Breast epithelium (tissue), 4 donors: Measurements from ENCODE around the gene KLK10. TPM values are rescaled to one million over a fixed set of nuclear protein-coding genes. Genes with fewer than 3 reads are reported as not detected.
"Not testable (repeated sequence)": the region's sequence is repeated elsewhere in the genome, so short reads cannot be mapped to it uniquely, and the experiment has no call there.

ENCODE experiments used
- DNase-seq, 2 donors: peaks; one replicate each; pipeline ENCODE4 v3.0.0-alpha.2; 2019; ENCODE audit warnings: low spot score in 2 of 2
- H3K27ac ChIP-seq, 2 donors: fragments of 200-600 bp; sonication (generic) in 1 of 2; one replicate each; pipeline ENCODE4 v1.5.1; 2016 to 2019; ENCODE audit warnings: mild to moderate bottlenecking in 1 of 2
- H3K27me3 ChIP-seq, 2 donors: fragments of 200-600 bp; sonication (generic) in 1 of 2; one replicate each; pipeline versions ENCODE4 v1.5.1 to v1.6.0; 2017 to 2019; ENCODE audit warnings: control low read depth in 1 of 2, mild to moderate bottlenecking in 1 of 2
- H3K36me3 ChIP-seq: fragments of 200-600 bp; one replicate; pipeline ENCODE4 v1.5.1; 2019
- H3K4me1 ChIP-seq, 2 donors: fragments of 200-600 bp; sonication (generic); one replicate each; pipeline ENCODE4 v1.5.1; 2016 to 2019; ENCODE audit warnings: control low read depth in 1 of 2
- H3K4me3 ChIP-seq, 3 donors: fragments of 200-600 bp; sonication (generic); 1 replicate in 2 of 3; 2 replicates in 1 of 3; pipeline ENCODE4 v1.5.1; 2016 to 2019; ENCODE audit warnings: mild to moderate bottlenecking in 3 of 3, moderate library complexity in 2 of 3
- H3K9me3 ChIP-seq, 2 donors: fragments of 200-600 bp; sonication (generic) in 1 of 2; one replicate each; pipeline ENCODE4 v1.5.1; 2016 to 2019; ENCODE audit warnings: control low read depth in 1 of 2
- CTCF ChIP-seq, 3 donors: fragments of 450-650 bp; IDR thresholded peaks; one replicate each; pipeline ENCODE4 v1.5.1; 2016 to 2017; ENCODE audit warnings: antibody characterized with exemption in 3 of 3, mild to moderate bottlenecking in 3 of 3, moderate library complexity in 3 of 3
- POLR2A ChIP-seq: fragments of 450-650 bp; IDR thresholded peaks from one replicate; pipeline ENCODE4 v1.6.1; 2016; ENCODE audit warnings: antibody characterized with exemption, mild to moderate bottlenecking, moderate library complexity
- POLR2AphosphoS5 ChIP-seq, 3 donors: sonication (generic); formaldehyde crosslinking; IDR thresholded peaks; one replicate each; pipeline ENCODE4 v1.6.1; 2017; ENCODE audit warnings: antibody characterized with exemption in 3 of 3
- intact Hi-C: fragments of 100-400 bp; cut with DNase I; formaldehyde crosslinking; loops from one replicate; pipeline ENCODE4 v1.15.1; 2023; ENCODE audit warnings: low total_unique reads
- total RNA-seq, 3 donors: library from RNA; depleted of rRNA; stranded (reverse); fragments of >200 nt; gene quantifications; one replicate each; pipeline ENCODE4 v1.1.0, GENCODE V29; 2016

The KLK10 gene
- total RNA-seq, 3 donors from 2014 or later: 3.3 to 13.9 TPM; not detected in 1

DNA sequence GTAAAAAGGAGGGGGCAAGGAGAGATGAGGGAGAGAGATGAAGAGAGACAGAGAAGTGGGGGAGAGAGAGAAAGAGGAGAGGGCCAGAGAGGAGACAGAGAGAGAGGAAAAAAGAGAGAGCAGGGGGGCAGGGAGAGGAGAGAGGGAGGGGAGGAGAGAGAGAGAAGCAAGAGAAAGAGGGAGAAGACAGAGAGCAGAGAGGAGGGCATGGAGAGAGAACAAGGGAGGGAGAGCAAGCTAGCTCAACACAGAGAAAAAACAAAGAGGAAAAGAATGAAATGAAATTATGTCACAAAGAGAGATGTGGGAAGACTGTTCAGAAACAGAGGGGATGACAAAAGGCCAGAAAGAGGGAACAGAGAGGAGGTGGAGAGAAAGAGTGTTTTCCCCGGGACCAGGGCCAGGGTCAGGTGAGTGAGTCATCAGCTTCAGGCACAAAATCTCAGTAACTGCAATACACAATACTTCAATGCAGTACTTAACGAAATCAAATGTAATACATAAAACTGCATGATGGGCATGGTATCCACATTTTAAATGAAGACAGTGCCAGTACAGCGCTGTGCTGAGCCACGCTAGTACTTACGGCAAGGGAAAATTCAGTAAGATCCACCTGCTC lies 40.6 kb downstream of the KLK10 start:
- DNase-seq: no peak
- H3K27me3 ChIP-seq: no peaks in the 10 kb centered on the region
- no peak for TF ChIP-seq CTCF (IDR thresholded peaks at IDR 0.05)
- TF ChIP-seq POLR2AphosphoS5 (IDR thresholded peaks at IDR 0.05): no peak
- TF ChIP-seq POLR2A: no peak
- peak overlapping the region in 1 of 2 donors; percentile 71 for H3K27ac ChIP-seq
- H3K36me3 ChIP-seq: no peaks in the 10 kb centered on the region
- H3K9me3 ChIP-seq: no peaks in the 10 kb centered on the region
- intact Hi-C loops: no loop called here
- H3K4me3 ChIP-seq: no peak overlapping the region
- H3K4me1 ChIP-seq: no peaks in the 10 kb centered on the region

- Histone ChIP-seq H3K4me3 (no peak overlapping the region), H3K4me1 (no peaks in the 10 kb centered on the region), H3K9me3 (no peaks in the 10 kb centered on the region), H3K27ac (no peak overlapping the region), H3K27me3 (no peaks in the 10 kb centered on the region), H3K36me3 (no peaks in the 10 kb centered on the region)
- no peak for TF ChIP-seq POLR2A
- no peak for TF ChIP-seq CTCF (IDR thresholded peaks at IDR 0.05)
- no peak for TF ChIP-seq POLR2AphosphoS5 (IDR thresholded peaks at IDR 0.05)
- no peak for DNase-seq
- intact Hi-C loops: no loop called here
These were observed 41.9 kb downstream of the KLK10 start for GRCh38 chr19:50977626-50978025.

DNA sequence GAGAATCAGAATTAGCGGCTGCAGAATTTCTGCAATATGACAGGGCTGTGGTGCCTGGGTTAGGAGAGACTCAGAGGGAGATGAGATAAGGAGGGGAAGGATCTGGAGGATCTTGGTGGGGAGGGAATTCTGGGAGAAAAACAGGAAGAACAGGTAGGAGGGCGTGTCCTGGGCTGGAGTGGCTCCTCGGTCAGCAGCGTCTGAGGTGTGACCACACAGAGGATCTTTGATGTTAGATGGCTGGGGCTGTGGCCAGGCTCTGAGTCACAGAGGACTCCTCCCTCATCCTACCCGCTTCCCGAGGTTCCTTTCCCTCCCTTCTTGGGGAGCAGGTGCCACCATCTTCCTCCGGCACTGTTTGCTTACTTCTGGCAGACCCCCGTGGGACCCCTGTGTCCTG lies 43.7 kb downstream of the KLK10 start:
- Histone ChIP-seq H3K27ac (peak overlapping the region; percentile 16 to 82), H3K36me3 (no peaks in the 10 kb centered on the region), H3K9me3 (no peaks in the 10 kb centered on the region), H3K4me3 (no peak overlapping the region), H3K4me1 (no peaks in the 10 kb centered on the region), H3K27me3 (no peaks in the 10 kb centered on the region)
- intact Hi-C loops: no loop called here
- TF ChIP-seq CTCF (IDR thresholded peaks at IDR 0.05) (no peak), POLR2A (no peak), POLR2AphosphoS5 (IDR thresholded peaks at IDR 0.05) (no peak)
- peak in 1 of 2 donors; percentile 88 for DNase-seq

GRCh38 chr19:50974702-50975556 lies 44.6 kb downstream of the KLK10 start:
- Histone ChIP-seq H3K27me3 (no peaks in the 10 kb centered on the region), H3K4me1 (no peaks in the 10 kb centered on the region), H3K27ac (peak overlapping the region; percentile 16 to 82), H3K4me3 (no peak overlapping the region), H3K9me3 (no peaks in the 10 kb centered on the region), H3K36me3 (no peaks in the 10 kb centered on the region)
- TF ChIP-seq POLR2AphosphoS5 (IDR thresholded peaks at IDR 0.05): no peak
- no peak for TF ChIP-seq POLR2A
- TF ChIP-seq CTCF (IDR thresholded peaks at IDR 0.05): no peak
- intact Hi-C loops: loop anchor here (5.0 kb wide), 1 partner anchor 762 kb away; no protein-coding TSS in a partner anchor
- no peak for DNase-seq

DNA sequence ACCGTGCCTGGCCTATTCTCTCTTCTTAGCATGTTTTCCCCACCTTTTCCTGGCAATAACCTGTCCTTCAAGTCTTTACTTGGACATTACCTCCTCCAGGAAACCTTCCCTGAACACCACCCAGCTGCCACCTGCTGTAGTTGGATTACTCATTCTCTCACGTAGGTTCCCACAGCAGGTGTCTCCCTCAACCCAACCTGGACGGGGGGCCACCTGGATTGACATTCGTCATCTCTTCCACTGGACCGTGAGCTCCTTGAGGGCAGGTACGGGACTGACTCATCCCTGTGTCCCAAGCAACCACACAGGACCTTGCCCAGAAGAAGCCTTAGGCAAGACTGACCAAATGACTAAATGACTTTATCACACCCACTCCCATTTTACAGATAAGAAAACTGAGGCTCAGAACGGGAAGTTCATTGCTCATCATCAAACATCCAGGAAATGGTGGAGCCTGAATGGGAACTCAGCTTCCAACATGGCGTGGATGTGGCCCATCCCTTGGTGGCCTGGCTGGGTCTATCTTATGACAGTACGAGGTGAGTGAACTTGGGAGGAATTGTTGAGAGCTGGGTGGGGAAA lies 46.6 kb downstream of the KLK10 start:
- Histone ChIP-seq H3K9me3 (no peaks in the 10 kb centered on the region), H3K36me3 (no peaks in the 10 kb centered on the region), H3K4me1 (peaks cover 0 to 3% of the 10 kb centered on the region in 2 donors), H3K4me3 (no peak overlapping the region), H3K27me3 (no peaks in the 10 kb centered on the region), H3K27ac (no peak overlapping the region)
- no peak for DNase-seq
- no peak for TF ChIP-seq POLR2AphosphoS5 (IDR thresholded peaks at IDR 0.05)
- intact Hi-C loops: loop anchor here (5.0 kb wide), 1 partner anchor 764 kb away; no protein-coding TSS in a partner anchor

DNA sequence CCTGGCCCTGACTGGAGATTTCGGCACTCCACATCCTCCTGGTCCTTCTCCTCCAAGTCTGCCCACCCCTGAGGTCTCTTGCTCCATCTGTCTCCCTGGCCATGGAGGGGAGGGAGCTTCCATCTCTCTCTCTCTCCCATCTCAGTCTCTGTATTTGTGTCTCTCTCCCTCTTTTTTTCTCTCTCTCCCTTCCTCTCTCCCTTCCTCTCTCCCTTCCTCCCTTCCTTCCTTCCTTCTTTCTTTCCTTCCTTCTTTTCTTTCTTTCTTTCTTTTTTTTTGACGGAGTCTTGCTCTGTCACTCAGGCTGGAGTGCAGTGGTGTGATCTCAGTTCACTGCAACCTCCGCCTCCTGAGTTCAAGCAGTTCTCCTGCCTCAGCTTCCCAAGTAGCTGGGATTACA lies 49.7 kb downstream of the KLK10 start:
- H3K9me3 ChIP-seq, H3K27me3 ChIP-seq, H3K36me3 ChIP-seq, DNase-seq, H3K4me1 ChIP-seq: not testable (repeated sequence)
- Histone ChIP-seq H3K4me3 (peak overlapping the region in 2 of 3 donors; percentile 12 to 40), H3K27ac (peak overlapping the region; percentile 86 to 87)
- intact Hi-C loops: loop anchor here (5.0 kb wide), 1 partner anchor 767 kb away; no protein-coding TSS in a partner anchor
